ENCODE measurements around the gene EVA1A. TPM values are rescaled to one million over a fixed set of nuclear protein-coding genes. Genes with fewer than 3 reads are reported as not detected.
"Not testable (repeated sequence)": the region's sequence is repeated elsewhere in the genome, so short reads cannot be mapped to it uniquely, and the experiment has no call there.

EVA1A gene
- total RNA-seq, 2 experiments from 2014 or later, result 0.43 TPM; not detected in 1

GRCh38 chr2:75480971-75481836, 79.5 kb downstream of the EVA1A start:
- no peak for ATAC-seq
- DNase-seq, result no peak
- Mint-ChIP-seq H3K9me3 (no peaks in the 10 kb centered on the region), H3K27me3 (peaks cover 8% of the 10 kb centered on the region), H3K4me3 (no peak overlapping the region), H3K4me1 (ENCODE audit: low read depth) (no peaks in the 10 kb centered on the region), H3K36me3 (ENCODE audit: low read depth) (no peaks in the 10 kb centered on the region), H3K27ac (no peak overlapping the region)
- POLR2A ChIA-PET, result interaction anchor here (1.3 kb wide), 1 partner anchor 10 kb away, joined by 4 read pairs; no protein-coding TSS in a partner anchor
- TF ChIP-seq CTCF (IDR thresholded peaks at IDR 0.05), result no peak
- intact Hi-C loops (cut with micrococcal nuclease), result no loop called here
- CTCF ChIA-PET, result interaction anchor here (1.6 kb wide), 1 partner anchor 127 kb away, joined by 5 read pairs; no protein-coding TSS in a partner anchor

- H3K4me3 Mint-ChIP-seq; DNase-seq; H3K4me1 Mint-ChIP-seq (ENCODE audit: low read depth); H3K27ac Mint-ChIP-seq; ATAC-seq; intact Hi-C loops (cut with micrococcal nuclease); H3K36me3 Mint-ChIP-seq (ENCODE audit: low read depth); CTCF ChIA-PET; H3K9me3 Mint-ChIP-seq; H3K27me3 Mint-ChIP-seq: not testable (repeated sequence)
- POLR2A ChIA-PET, result interaction anchor here (1.1 kb wide), 1 partner anchor 135 kb away, joined by 3 read pairs; no protein-coding TSS in a partner anchor
Measured at GRCh38 chr2:75477696-75478095, 83.0 kb downstream of the EVA1A start.

- intact Hi-C loops (cut with micrococcal nuclease), result no loop called here
- ChIA-PET POLR2A (no interaction called here), CTCF (no interaction called here)
- no peaks in the 10 kb centered on the region for H3K4me1 Mint-ChIP-seq (ENCODE audit: low read depth)
- peaks cover 4% of the 10 kb centered on the region for H3K27me3 Mint-ChIP-seq
- peak; percentile 71 for ATAC-seq
- no peaks in the 10 kb centered on the region for H3K9me3 Mint-ChIP-seq
- no peak overlapping the region for H3K27ac Mint-ChIP-seq
- peak; percentile 3 for DNase-seq
- no peak overlapping the region for H3K4me3 Mint-ChIP-seq
- no peak for TF ChIP-seq CTCF (IDR thresholded peaks at IDR 0.05)
- no peaks in the 10 kb centered on the region for H3K36me3 Mint-ChIP-seq (ENCODE audit: low read depth)
Measured at GRCh38 chr2:75476761-75477160, 84.0 kb downstream of the EVA1A start.

- TF ChIP-seq CTCF (IDR thresholded peaks at IDR 0.05), result no peak
- Mint-ChIP-seq H3K9me3 (no peaks in the 10 kb centered on the region), H3K27me3 (peaks cover 4% of the 10 kb centered on the region), H3K36me3 (ENCODE audit: low read depth) (no peaks in the 10 kb centered on the region), H3K4me1 (ENCODE audit: low read depth) (no peaks in the 10 kb centered on the region), H3K27ac (no peak overlapping the region), H3K4me3 (no peak overlapping the region)
- ChIA-PET POLR2A (no interaction called here), CTCF (interaction anchor here (1.3 kb wide), 1 partner anchor 10 kb away, joined by 3 read pairs; no protein-coding TSS in a partner anchor)
- intact Hi-C loops (cut with micrococcal nuclease), result no loop called here
- ATAC-seq (no peak), DNase-seq (no peak)
Measured at GRCh38 chr2:75475976-75476375, 84.8 kb downstream of the EVA1A start.

GRCh38 chr2:75475049-75475448, 85.7 kb downstream of the EVA1A start:
- no peak overlapping the region for H3K27ac Mint-ChIP-seq
- POLR2A ChIA-PET, result no interaction called here
- H3K27me3 Mint-ChIP-seq, result peaks cover 4% of the 10 kb centered on the region
- H3K36me3 Mint-ChIP-seq (ENCODE audit: low read depth), result no peaks in the 10 kb centered on the region
- CTCF ChIA-PET, result interaction anchor here (1.3 kb wide), 1 partner anchor 9 kb away, joined by 3 read pairs; no protein-coding TSS in a partner anchor
- DNase-seq (no peak), ATAC-seq (no peak)
- intact Hi-C loops (cut with micrococcal nuclease), result no loop called here
- no peaks in the 10 kb centered on the region for H3K4me1 Mint-ChIP-seq (ENCODE audit: low read depth)
- H3K4me3 Mint-ChIP-seq, result no peak overlapping the region
- H3K9me3 Mint-ChIP-seq, result no peaks in the 10 kb centered on the region
- no peak for TF ChIP-seq CTCF (IDR thresholded peaks at IDR 0.05)
